Measurements from ENCODE around the gene PPP1R1C.

PPP1R1C gene

GRCh38 chr2:182103526-182103925, 117.9 kb downstream of the PPP1R1C start:
- DNase-seq (ENCODE audit: low read depth in 2 of 2, low spot score in 1 of 2) = no peak

- no peak for DNase-seq (ENCODE audit: low read depth in 2 of 2, low spot score in 1 of 2)
Measured at GRCh38 chr2:182110347-182110746, 124.7 kb downstream of the PPP1R1C start.

GRCh38 chr2:182113334-182113733, 127.7 kb downstream of the PPP1R1C start:
- DNase-seq (ENCODE audit: low read depth in 2 of 2, low spot score in 1 of 2) = no peak

- no peak for DNase-seq (ENCODE audit: low read depth in 2 of 2, low spot score in 1 of 2)
Measured at GRCh38 chr2:182115258-182115657, 129.6 kb downstream of the PPP1R1C start.

GRCh38 chr2:182116774-182117173, 131.1 kb downstream of the PPP1R1C start:
- DNase-seq (ENCODE audit: low read depth in 2 of 2, low spot score in 1 of 2) = no peak

- DNase-seq (ENCODE audit: low read depth in 2 of 2, low spot score in 1 of 2) = no peak
Measured at GRCh38 chr2:182117196-182117595, 131.5 kb downstream of the PPP1R1C start.

- DNase-seq (ENCODE audit: low read depth in 2 of 2, low spot score in 1 of 2) = no peak
Measured at GRCh38 chr2:182128821-182129707, 143.4 kb downstream of the PPP1R1C start.

GRCh38 chr2:182132605-182133004, 147.0 kb downstream of the PPP1R1C start:
- no peak for DNase-seq (ENCODE audit: low read depth in 2 of 2, low spot score in 1 of 2)

- DNase-seq (ENCODE audit: low read depth in 2 of 2, low spot score in 1 of 2) = no peak
Measured at GRCh38 chr2:182133195-182133891, 147.7 kb downstream of the PPP1R1C start.

GRCh38 chr2:182134201-182134600, 148.5 kb downstream of the PPP1R1C start:
- no peak for DNase-seq (ENCODE audit: low read depth in 2 of 2, low spot score in 1 of 2)

GRCh38 chr2:182142062-182142461, 156.4 kb downstream of the PPP1R1C start:
- DNase-seq (ENCODE audit: low read depth in 2 of 2, low spot score in 1 of 2) = no peak

- DNase-seq (ENCODE audit: low read depth in 2 of 2, low spot score in 1 of 2) = no peak
Measured at GRCh38 chr2:182144041-182144775, 158.6 kb downstream of the PPP1R1C start.

GRCh38 chr2:182144776-182145165, 159.1 kb downstream of the PPP1R1C start:
- no peak for DNase-seq (ENCODE audit: low read depth in 2 of 2, low spot score in 1 of 2)

- no peak for DNase-seq (ENCODE audit: low read depth in 2 of 2, low spot score in 1 of 2)
Measured at GRCh38 chr2:182148344-182148743, 162.7 kb downstream of the PPP1R1C start.

GRCh38 chr2:182163878-182164277, 178.2 kb downstream of the PPP1R1C start:
- no peak for DNase-seq (ENCODE audit: low read depth in 2 of 2, low spot score in 1 of 2)

- DNase-seq (ENCODE audit: low read depth in 2 of 2, low spot score in 1 of 2) = no peak
Measured at GRCh38 chr2:182164686-182165085, 179.0 kb downstream of the PPP1R1C start.

GRCh38 chr2:182165202-182165601, 179.5 kb downstream of the PPP1R1C start:
- DNase-seq (ENCODE audit: low read depth in 2 of 2, low spot score in 1 of 2) = no peak

- DNase-seq (ENCODE audit: low read depth in 2 of 2, low spot score in 1 of 2) = no peak
Measured at GRCh38 chr2:182166406-182166805, 180.8 kb downstream of the PPP1R1C start.

- no peak for DNase-seq (ENCODE audit: low read depth in 2 of 2, low spot score in 1 of 2)
Measured at GRCh38 chr2:182166841-182167240, 181.2 kb downstream of the PPP1R1C start.
